Measurements from ENCODE around the gene DNAJA2.
A peak's percentile ranks its signal among the peaks of the same experiment; 100 is the strongest.
"Not testable (repeated sequence)": the region's sequence is repeated elsewhere in the genome, so short reads cannot be mapped to it uniquely, and the experiment has no call there.

The DNAJA2 gene

GRCh38 chr16:46973207-46973995, at the start of gene DNAJA2:
Gene DNAJA2, minus strand, starts transcription at chr16:46973674. Its CDS starts 102 bp downstream, at chr16:46973572.
- peak; percentile 91 for DNase-seq

- no peak for DNase-seq
Observed at GRCh38 chr16:47019568-47019967, 46.1 kb upstream of the DNAJA2 start.

- peak; percentile 61 for DNase-seq
Observed at GRCh38 chr16:47018223-47018891, 44.9 kb upstream of the DNAJA2 start.

GRCh38 chr16:47017636-47018035, 44.2 kb upstream of the DNAJA2 start:
- no peak for DNase-seq

- no peak for DNase-seq
Observed at GRCh38 chr16:47016700-47017133, 43.2 kb upstream of the DNAJA2 start.

GRCh38 chr16:47013910-47014309, 40.4 kb upstream of the DNAJA2 start:
- no peak for DNase-seq

GRCh38 chr16:47013172-47013571, 39.7 kb upstream of the DNAJA2 start:
- DNase-seq: no peak

- not testable (repeated sequence) for DNase-seq
Observed at GRCh38 chr16:47010812-47011211, 37.3 kb upstream of the DNAJA2 start.

GRCh38 chr16:47008612-47009011, 35.1 kb upstream of the DNAJA2 start:
- DNase-seq: no peak

- no peak for DNase-seq
Observed at GRCh38 chr16:47008174-47008573, 34.7 kb upstream of the DNAJA2 start.

GRCh38 chr16:47004652-47005051, 31.2 kb upstream of the DNAJA2 start:
- DNase-seq: no peak

GRCh38 chr16:47000066-47000465, 26.6 kb upstream of the DNAJA2 start:
- not testable (repeated sequence) for DNase-seq

- no peak for DNase-seq
Observed at GRCh38 chr16:46997844-46998243, 24.4 kb upstream of the DNAJA2 start.

GRCh38 chr16:46996952-46997458, 23.5 kb upstream of the DNAJA2 start:
- DNase-seq: no peak

GRCh38 chr16:46996391-46996790, 22.9 kb upstream of the DNAJA2 start:
- no peak for DNase-seq

GRCh38 chr16:46991729-46992704, 18.5 kb upstream of the DNAJA2 start:
- no peak for DNase-seq

GRCh38 chr16:46986896-46987295, 13.4 kb upstream of the DNAJA2 start:
- no peak for DNase-seq

GRCh38 chr16:46986438-46986837, 13.0 kb upstream of the DNAJA2 start:
- DNase-seq: no peak

GRCh38 chr16:46982335-46982734, 8.9 kb upstream of the DNAJA2 start:
- no peak for DNase-seq

- no peak for DNase-seq
Observed at GRCh38 chr16:46980926-46981325, 7.5 kb upstream of the DNAJA2 start.

GRCh38 chr16:46976550-46976949, 3.1 kb upstream of the DNAJA2 start:
- DNase-seq: no peak

- no peak for DNase-seq
Observed at GRCh38 chr16:46975908-46976470, 2.5 kb upstream of the DNAJA2 start.

GRCh38 chr16:46975165-46975564, 1.7 kb upstream of the DNAJA2 start:
- no peak for DNase-seq
